Measurements from ENCODE around the gene KLRB1.

KLRB1 gene

DNA sequence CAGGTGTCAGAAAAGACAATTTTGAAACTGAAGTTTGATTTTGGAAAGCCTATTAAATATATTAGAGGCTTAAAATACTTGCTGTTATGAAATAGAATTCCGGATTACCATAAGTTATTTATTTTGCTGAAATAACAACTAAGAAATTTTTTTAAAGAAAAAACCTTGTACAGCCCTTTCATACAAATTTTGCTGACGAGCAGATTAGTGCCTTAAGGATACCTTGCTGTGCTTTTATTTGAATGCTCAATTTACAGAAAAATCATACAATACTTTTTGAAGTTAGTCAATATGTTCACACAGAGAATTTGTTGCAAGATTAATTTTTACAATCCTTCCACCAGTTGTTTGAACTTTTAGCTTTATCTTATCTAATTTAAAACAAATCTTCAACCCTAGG, 32.3 kb upstream of the KLRB1 start:
- TF ChIP-seq, protein P1, sequence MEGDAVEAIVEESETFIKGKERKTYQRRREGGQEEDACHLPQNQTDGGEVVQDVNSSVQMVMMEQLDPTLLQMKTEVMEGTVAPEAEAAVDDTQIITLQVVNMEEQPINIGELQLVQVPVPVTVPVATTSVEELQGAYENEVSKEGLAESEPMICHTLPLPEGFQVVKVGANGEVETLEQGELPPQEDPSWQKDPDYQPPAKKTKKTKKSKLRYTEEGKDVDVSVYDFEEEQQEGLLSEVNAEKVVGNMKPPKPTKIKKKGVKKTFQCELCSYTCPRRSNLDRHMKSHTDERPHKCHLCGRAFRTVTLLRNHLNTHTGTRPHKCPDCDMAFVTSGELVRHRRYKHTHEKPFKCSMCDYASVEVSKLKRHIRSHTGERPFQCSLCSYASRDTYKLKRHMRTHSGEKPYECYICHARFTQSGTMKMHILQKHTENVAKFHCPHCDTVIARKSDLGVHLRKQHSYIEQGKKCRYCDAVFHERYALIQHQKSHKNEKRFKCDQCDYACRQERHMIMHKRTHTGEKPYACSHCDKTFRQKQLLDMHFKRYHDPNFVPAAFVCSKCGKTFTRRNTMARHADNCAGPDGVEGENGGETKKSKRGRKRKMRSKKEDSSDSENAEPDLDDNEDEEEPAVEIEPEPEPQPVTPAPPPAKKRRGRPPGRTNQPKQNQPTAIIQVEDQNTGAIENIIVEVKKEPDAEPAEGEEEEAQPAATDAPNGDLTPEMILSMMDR (IDR thresholded peaks at IDR 0.05; ENCODE audit: unreplicated experiment in 3 of 3): no peak
- Mint-ChIP-seq H3K4me3 (no peak overlapping the region), H3K36me3 (ENCODE audit: low read depth) (no peaks in the 10 kb centered on the region), H3K27ac (no peak overlapping the region), H3K4me1 (no peaks in the 10 kb centered on the region), H3K9me3 (peaks cover 3% of the 10 kb centered on the region), H3K27me3 (ENCODE audit: low read depth) (no peaks in the 10 kb centered on the region)

DNA sequence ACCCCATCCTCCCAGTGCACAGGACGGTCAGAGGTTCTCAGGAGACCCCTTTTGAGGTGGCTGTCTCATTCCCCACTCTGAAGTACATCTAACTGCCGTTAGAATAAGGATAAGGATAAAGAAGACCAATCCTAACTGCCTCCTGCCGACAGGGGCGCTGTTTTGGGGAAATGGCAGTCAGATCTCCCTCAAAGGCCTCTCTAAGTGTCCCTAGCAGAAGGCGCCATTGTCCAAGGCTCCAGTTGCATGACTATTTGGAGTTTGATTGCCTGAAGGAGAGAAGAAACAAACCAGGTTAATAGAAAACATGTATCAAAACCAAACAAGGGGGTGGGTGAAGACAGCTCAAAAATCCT, 29.1 kb upstream of the KLRB1 start:
- peaks cover 9% of the 10 kb centered on the region for H3K36me3 Mint-ChIP-seq (ENCODE audit: low read depth)
- H3K27me3 Mint-ChIP-seq (ENCODE audit: low read depth): no peaks in the 10 kb centered on the region
- H3K4me1 Mint-ChIP-seq: no peaks in the 10 kb centered on the region
- no peak overlapping the region for H3K27ac Mint-ChIP-seq
- TF ChIP-seq, protein P1 (IDR thresholded peaks at IDR 0.05; ENCODE audit: unreplicated experiment in 3 of 3): no peak
- H3K9me3 Mint-ChIP-seq: peaks cover 15% of the 10 kb centered on the region
- no peak overlapping the region for H3K4me3 Mint-ChIP-seq

DNA sequence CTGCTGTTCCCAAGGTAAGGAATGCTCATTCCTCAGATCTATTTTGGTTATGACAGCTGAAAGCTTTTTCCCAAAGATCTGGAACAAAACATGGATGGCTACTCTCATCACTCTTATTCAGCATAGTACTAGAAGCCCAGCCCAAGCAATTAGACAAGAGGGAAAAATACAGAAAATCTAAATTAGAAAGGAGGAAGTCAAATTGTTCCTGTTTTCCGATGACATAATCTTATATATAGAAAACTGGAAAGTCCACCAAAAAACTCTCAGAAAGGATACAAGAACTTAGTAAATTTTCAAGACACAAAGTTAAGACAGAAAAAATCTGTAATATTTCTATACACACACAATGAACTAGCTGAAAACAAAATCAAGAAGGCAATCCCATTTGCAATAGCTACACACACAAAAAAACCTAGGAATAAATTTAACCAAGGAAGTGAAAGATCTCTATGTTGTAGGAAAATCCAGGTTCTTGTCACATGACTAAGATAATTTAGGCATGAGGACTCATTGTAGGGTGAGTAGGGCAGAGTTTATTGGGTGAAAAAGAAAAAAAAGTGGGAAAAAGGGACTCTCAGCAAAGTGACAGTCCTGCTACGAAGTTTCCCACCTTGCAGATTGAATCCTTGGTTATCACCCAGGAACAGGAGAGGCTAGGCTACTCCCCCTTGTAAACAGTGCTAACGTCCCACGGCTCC, 28.6 kb upstream of the KLRB1 start:
- no peak overlapping the region for H3K27ac Mint-ChIP-seq
- TF ChIP-seq, protein P1 (IDR thresholded peaks at IDR 0.05; ENCODE audit: unreplicated experiment in 3 of 3): no peak
- peaks cover 15% of the 10 kb centered on the region for H3K9me3 Mint-ChIP-seq
- H3K36me3 Mint-ChIP-seq (ENCODE audit: low read depth): peaks cover 9% of the 10 kb centered on the region
- H3K4me3 Mint-ChIP-seq: no peak overlapping the region
- H3K27me3 Mint-ChIP-seq (ENCODE audit: low read depth): no peaks in the 10 kb centered on the region
- H3K4me1 Mint-ChIP-seq: no peaks in the 10 kb centered on the region

DNA sequence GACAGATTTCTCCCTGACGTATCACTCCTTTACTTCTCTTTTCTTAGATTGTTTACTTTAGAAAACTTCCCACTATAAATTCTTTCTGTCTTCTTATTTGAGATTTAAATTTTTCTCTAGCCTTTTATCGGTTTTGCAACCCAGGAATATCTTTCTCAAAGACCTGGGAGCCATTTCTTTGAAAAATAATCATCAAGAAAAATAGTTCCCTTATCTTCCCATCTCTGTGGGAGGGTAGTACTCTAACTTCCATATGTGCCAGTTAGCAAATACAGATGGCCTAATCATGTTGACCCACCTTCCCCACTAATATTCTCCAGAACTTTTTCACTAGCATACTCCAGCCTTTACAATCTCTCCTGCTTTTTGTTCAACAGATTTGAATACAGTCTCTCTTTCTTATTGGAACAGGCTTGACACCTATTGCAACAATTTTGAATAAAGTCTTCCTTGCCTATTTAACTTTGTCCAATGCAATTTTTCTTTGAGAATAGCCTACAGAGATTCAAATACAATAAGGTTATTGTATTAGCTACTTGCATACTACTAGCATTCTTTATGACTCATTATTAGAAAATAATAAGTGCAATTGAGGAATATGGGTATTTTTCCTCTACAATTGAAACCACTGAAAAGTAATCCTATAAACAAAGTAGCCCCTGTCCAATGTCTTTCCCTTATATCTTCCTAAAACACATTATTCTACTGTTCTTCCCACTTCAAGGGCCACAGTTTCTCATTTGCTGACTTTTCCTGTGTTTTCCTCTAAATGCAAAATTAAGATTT, 27.4 kb upstream of the KLRB1 start:
- peaks cover 9% of the 10 kb centered on the region for H3K36me3 Mint-ChIP-seq (ENCODE audit: low read depth)
- H3K4me1 Mint-ChIP-seq: no peaks in the 10 kb centered on the region
- H3K9me3 Mint-ChIP-seq: peaks cover 12% of the 10 kb centered on the region
- TF ChIP-seq, protein P1 (IDR thresholded peaks at IDR 0.05; ENCODE audit: unreplicated experiment in 3 of 3): no peak
- H3K27me3 Mint-ChIP-seq (ENCODE audit: low read depth): no peaks in the 10 kb centered on the region
- H3K27ac Mint-ChIP-seq: no peak overlapping the region
- no peak overlapping the region for H3K4me3 Mint-ChIP-seq

DNA sequence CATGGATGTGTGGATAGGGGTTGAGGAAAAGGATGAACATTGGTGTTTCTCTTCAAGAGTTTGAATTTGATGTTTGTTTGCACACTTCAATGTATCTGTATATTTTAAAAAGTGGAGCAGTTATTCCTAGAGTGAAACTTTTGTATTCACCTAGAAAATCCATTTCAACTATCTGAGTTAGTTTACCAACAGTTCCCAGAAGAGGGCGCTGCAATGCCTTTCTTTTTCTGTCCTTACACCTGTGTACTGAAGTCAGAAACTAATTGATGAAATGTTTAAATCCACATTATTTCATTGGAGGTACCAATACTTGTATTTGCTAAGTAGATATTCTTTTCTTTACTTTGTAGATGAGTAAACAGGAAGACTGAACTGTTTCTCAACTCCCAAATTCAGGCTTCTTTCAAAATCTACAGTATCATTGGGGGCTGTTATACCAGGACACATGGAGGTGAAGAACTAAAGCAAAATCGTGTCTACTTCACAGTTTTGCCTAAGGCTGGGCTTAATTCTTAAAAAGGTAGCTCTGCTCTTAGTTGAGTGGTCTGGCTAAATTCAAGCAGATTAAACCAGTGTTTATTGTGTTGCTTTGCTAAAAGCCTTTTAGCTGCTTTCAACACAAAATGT, 26.6 kb upstream of the KLRB1 start:
- TF ChIP-seq, protein P1 (IDR thresholded peaks at IDR 0.05; ENCODE audit: unreplicated experiment in 3 of 3): peak; percentile 35 to 53 (median 45)
- Mint-ChIP-seq H3K27ac (no peak overlapping the region), H3K27me3 (ENCODE audit: low read depth) (no peaks in the 10 kb centered on the region)

More for the DNA sequence above, 26.6 kb upstream of the KLRB1 start:
- peaks cover 9% of the 10 kb centered on the region for H3K36me3 Mint-ChIP-seq (ENCODE audit: low read depth)
- H3K4me1 Mint-ChIP-seq: no peaks in the 10 kb centered on the region
- no peak overlapping the region for H3K4me3 Mint-ChIP-seq
- peaks cover 14% of the 10 kb centered on the region for H3K9me3 Mint-ChIP-seq
